Left kidney (tissue), 2 donors: Measurements from ENCODE around the gene NPY2R. TPM values are rescaled to one million over a fixed set of nuclear protein-coding genes. Genes with fewer than 3 reads are reported as not detected.

Source experiments
- DNase-seq: peaks from one replicate; pipeline ENCODE4 v3.0.0-alpha.2; 2013
- polyA plus RNA-seq: library from polyadenylated mRNA; unstranded; fragments of 120-200 nt; gene quantifications from one replicate; pipeline ENCODE4 v1.2.1, GENCODE V29; 2013; ENCODE audit not compliant: insufficient read length

NPY2R gene
- polyA plus RNA-seq, 1 donor, result 0.53 TPM

- no peak for DNase-seq
These were observed 39.8 kb downstream of the NPY2R start for GRCh38 chr4:155248002-155248896.

GRCh38 chr4:155249016-155249566, 40.7 kb downstream of the NPY2R start:
- no peak for DNase-seq

- no peak for DNase-seq
These were observed 43.9 kb downstream of the NPY2R start for GRCh38 chr4:155252327-155252726.

GRCh38 chr4:155263480-155263879, 55.0 kb downstream of the NPY2R start:
- DNase-seq, result no peak

- DNase-seq, result no peak
These were observed 56.7 kb downstream of the NPY2R start for GRCh38 chr4:155265113-155265512.

Other genes with a start within 250 kb of the NPY2R start
- 35.3 TPM for gene MAP9, start 168.3 kb downstream of the NPY2R start, polyA plus RNA-seq